ENCODE data around the gene OSBPL6. TPM values are rescaled to one million over a fixed set of nuclear protein-coding genes. Genes with fewer than 3 reads are reported as not detected.

The OSBPL6 gene
- total and polyA plus RNA-seq, 10 donors = 0.13 to 2.2 (median 1.4) TPM

GRCh38 chr2:178361588-178361987 is 167.3 kb downstream of the OSBPL6 start:
- Histone ChIP-seq H3K9me3 (peaks cover 0 to 32% (median 20%) of the 10 kb centered on the region in 8 donors), H3K27ac (no peak overlapping the region), H3K4me3 (no peak overlapping the region), H3K36me3 (no peaks in the 10 kb centered on the region), H3K4me1 (no peaks in the 10 kb centered on the region), H3K27me3 (replicated peaks in 1 of 7) (no peaks in the 10 kb centered on the region)
- TF ChIP-seq, protein P1, sequence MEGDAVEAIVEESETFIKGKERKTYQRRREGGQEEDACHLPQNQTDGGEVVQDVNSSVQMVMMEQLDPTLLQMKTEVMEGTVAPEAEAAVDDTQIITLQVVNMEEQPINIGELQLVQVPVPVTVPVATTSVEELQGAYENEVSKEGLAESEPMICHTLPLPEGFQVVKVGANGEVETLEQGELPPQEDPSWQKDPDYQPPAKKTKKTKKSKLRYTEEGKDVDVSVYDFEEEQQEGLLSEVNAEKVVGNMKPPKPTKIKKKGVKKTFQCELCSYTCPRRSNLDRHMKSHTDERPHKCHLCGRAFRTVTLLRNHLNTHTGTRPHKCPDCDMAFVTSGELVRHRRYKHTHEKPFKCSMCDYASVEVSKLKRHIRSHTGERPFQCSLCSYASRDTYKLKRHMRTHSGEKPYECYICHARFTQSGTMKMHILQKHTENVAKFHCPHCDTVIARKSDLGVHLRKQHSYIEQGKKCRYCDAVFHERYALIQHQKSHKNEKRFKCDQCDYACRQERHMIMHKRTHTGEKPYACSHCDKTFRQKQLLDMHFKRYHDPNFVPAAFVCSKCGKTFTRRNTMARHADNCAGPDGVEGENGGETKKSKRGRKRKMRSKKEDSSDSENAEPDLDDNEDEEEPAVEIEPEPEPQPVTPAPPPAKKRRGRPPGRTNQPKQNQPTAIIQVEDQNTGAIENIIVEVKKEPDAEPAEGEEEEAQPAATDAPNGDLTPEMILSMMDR (IDR thresholded peaks at IDR 0.05 in 8 of 11, conservative IDR thresholded peaks at IDR 0.05 in 3 of 11) = no peak
- no peak for TF ChIP-seq POLR2A (IDR thresholded peaks at IDR 0.05)
- TF ChIP-seq POLR2AphosphoS5 (IDR thresholded peaks at IDR 0.05) = no peak
- 93 to 98% (median 96%) methylated on average over 4 of the region's 4 CpGs for WGBS, 5 donors
- DNase-seq = no peak
- intact Hi-C loops (cut with DNase I; ENCODE audit: low total_unique reads) = no loop called here

DNA sequence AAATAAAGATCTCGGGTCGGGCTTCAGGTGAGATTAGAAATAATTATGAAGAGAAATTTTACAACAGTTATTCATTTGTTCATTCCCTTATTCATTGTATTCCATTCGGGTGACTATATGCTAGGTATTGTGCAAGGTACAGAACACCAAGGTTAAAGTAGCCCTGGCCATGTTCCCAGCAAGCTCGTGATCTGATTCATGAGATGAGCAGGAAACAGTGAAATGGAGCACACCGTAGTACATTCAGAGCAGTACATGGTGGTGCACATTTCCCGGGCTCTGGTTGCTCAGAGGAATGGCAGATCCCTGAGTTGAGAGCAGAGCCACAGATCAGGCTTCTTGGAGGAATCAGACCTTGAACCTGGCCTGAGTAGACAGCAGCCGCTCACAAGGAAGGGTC is 168.9 kb downstream of the OSBPL6 start:
- no peaks in the 10 kb centered on the region for H3K27me3 ChIP-seq (replicated peaks in 1 of 7)
- intact Hi-C loops (cut with DNase I; ENCODE audit: low total_unique reads) = no loop called here
- WGBS, 5 donors = 82 to 94% (median 85%) methylated on average over 7 of the region's 7 CpGs
- H3K36me3 ChIP-seq = no peaks in the 10 kb centered on the region
- no peaks in the 10 kb centered on the region for H3K4me1 ChIP-seq
- H3K27ac ChIP-seq = no peak overlapping the region
- TF ChIP-seq POLR2A (IDR thresholded peaks at IDR 0.05) (no peak), POLR2AphosphoS5 (IDR thresholded peaks at IDR 0.05) (no peak)
- TF ChIP-seq, protein P1 (IDR thresholded peaks at IDR 0.05 in 8 of 11, conservative IDR thresholded peaks at IDR 0.05 in 3 of 11) = no peak
- DNase-seq = no peak
- H3K9me3 ChIP-seq = peaks cover 0 to 15% (median 8%) of the 10 kb centered on the region in 8 donors
- no peak overlapping the region for H3K4me3 ChIP-seq

DNA sequence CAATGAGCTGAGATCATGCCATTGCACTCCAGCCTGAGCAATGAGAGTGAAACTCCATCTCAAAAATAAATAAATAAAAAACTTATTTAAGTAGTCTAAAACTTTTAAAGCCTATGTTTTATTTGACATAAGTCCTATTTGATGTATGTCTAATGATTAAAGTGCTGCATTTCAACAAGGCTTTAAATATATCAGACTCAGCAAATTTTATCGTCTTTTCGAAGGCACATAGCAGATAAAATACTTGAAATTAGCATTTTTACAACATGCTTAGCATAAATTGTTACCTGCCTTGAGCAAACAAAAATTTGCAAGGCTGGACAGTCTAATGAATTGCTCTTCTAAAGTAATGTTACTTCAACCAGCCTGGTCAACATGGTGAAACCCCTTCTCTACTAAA is 170.8 kb downstream of the OSBPL6 start:
- Histone ChIP-seq H3K4me1 (no peaks in the 10 kb centered on the region), H3K27me3 (replicated peaks in 1 of 7) (no peaks in the 10 kb centered on the region), H3K27ac (no peak overlapping the region), H3K4me3 (no peak overlapping the region), H3K9me3 (no peaks in the 10 kb centered on the region), H3K36me3 (no peaks in the 10 kb centered on the region)
- 86 to 93% (median 88%) methylated on average over 2 of the region's 2 CpGs for WGBS, 5 donors
- intact Hi-C loops (cut with DNase I; ENCODE audit: low total_unique reads) = no loop called here
- no peak for DNase-seq
- TF ChIP-seq, protein P1 (IDR thresholded peaks at IDR 0.05 in 8 of 11, conservative IDR thresholded peaks at IDR 0.05 in 3 of 11) = no peak

DNA sequence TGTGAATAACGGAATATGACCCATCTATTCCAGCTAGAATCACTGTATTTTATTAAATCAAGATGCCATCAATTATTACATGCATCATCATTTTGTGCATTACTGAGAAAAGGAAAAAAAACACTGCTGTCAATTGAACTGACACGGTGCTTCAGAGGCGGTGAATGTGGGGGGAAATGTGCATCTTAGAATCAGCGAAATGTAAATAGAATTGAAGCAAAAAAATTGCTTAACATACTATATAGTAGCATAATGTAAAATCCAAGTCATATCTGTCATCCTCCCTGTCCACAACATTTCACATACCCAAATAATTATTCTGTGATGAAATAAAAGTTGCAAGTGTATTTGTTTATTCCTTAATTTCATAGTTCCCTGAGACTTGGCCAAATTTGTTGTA is 172.1 kb downstream of the OSBPL6 start:
- H3K36me3 ChIP-seq = no peaks in the 10 kb centered on the region
- no peaks in the 10 kb centered on the region for H3K9me3 ChIP-seq
- H3K27ac ChIP-seq = no peak overlapping the region
- H3K4me1 ChIP-seq = no peaks in the 10 kb centered on the region
- no peak for DNase-seq
- WGBS, 5 donors = 87 to 92% (median 91%) methylated on average over 4 of the region's 4 CpGs
- H3K27me3 ChIP-seq (replicated peaks in 1 of 7) = no peaks in the 10 kb centered on the region
- H3K4me3 ChIP-seq = no peak overlapping the region
- intact Hi-C loops (cut with DNase I; ENCODE audit: low total_unique reads) = no loop called here
- TF ChIP-seq, protein P1 (IDR thresholded peaks at IDR 0.05 in 8 of 11, conservative IDR thresholded peaks at IDR 0.05 in 3 of 11) = no peak
- TF ChIP-seq POLR2AphosphoS5 (IDR thresholded peaks at IDR 0.05) (no peak), POLR2A (IDR thresholded peaks at IDR 0.05) (no peak)
